HG02943 (cell line): Measurements from ENCODE around the gene EEPD1.

Experiments
- ATAC-seq: cut with Tn5 transposase; IDR thresholded peaks from one replicate; pipeline ENCODE4 v1.9.1; 2021; ENCODE audit warnings: mild to moderate bottlenecking, low read depth, moderate library complexity; ENCODE audit not compliant: unreplicated experiment

The EEPD1 gene

DNA sequence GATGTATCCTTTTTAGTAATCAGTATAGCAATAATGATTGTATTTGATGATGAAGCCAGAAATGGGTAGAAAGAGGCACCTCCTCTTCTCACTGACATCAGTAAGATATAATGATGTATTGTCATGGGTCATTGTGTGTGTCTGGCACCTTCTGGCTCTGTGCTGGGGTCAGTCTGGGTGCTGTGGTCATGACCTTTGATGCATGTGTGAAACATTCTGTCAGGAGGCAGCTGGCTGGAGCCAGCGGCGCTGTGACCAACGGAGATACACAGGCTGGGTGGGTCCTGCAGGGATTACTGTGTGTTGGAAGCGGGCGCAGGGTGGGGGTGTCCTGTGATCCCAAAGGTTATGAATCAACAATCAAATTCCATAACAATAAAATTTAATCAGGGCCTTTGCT is 35.2 kb downstream of the EEPD1 start:
- ATAC-seq: no peak

DNA sequence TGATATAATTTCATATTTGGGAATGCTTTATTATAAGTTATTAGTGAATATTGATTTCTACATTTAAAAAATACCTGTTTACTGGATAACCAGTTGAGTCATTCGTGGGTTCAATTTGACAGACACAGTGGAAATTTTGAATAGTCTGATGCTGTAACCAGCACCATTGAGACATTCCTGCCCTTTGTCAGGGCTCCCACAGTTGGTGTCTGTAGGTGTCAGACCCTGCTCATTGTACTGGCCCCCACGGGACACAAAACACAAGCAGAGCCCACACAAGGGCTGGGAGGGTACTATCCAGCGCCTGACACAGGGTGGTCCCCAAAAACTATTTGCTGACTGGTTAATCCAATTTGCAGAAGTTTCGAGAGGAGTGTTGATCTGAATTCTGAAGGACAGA is 35.9 kb downstream of the EEPD1 start:
- ATAC-seq: no peak

GRCh38 chr7:36190447-36191291 is 37.6 kb downstream of the EEPD1 start:
- ATAC-seq: no peak

DNA sequence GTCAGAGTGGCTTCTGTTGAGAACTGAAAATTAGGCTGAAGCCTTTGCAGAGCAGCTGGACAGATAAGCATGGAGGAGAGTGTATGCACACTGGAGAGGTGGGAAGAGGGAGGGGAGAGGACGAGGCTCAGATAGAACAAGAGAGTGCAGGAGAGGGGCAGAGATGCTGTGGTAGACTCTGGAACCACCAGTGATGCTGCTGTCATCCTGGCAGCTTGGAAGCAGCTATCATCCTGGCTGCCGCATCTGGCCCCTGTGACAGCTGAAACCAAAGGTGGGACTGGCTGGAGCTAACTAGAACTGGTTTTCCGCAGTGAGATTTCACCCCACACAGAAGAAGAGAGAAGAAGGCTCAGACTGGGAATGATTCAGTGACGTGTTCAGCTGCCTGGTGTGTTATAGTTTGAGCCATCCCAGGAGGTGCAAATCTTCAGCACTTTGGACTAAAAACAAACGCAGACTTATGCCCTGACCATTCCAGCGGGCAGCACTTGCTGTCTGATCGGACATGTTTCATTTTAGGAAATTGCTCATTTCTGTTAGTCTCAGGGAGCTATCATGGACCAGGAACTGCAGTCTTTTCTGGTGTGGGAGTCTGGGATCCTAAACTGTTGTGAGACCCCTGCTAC is 38.4 kb downstream of the EEPD1 start:
- ATAC-seq: no peak

DNA sequence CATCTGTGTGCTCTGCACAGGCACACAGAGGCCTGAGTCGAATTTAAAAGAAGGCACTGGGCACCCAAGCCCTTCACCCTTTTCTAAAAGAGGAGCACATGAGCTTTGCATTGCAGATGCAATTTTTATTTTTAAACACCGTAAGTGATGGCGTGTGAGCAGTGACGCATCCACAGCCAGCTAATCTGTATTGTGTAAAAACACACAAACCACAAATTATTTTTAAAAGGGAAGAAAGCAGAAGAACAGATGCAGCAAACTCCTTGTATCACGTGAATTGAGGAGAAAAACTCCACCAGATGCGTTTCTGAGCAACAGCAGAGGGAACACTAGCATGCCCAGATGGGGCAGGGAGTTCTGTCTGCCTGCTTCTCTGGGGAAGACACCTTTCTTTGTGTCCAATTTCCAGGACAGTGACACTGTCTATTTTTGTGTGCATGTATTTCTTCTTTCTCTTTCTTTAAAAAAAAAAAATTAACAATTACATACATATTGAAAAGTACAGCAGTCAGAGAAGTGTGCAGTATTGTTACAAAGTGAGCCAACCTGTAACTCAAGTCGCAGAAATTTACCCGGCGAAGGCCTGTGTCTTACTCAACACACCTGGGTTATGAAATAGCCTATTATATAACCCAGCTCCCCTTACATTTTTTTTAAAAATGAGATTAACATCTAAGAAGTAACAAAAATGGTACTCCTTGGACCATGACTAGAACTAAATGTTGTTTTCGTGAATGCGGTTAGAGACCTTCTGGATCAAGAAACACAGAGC is 39.2 kb downstream of the EEPD1 start:
- no peak for ATAC-seq

DNA sequence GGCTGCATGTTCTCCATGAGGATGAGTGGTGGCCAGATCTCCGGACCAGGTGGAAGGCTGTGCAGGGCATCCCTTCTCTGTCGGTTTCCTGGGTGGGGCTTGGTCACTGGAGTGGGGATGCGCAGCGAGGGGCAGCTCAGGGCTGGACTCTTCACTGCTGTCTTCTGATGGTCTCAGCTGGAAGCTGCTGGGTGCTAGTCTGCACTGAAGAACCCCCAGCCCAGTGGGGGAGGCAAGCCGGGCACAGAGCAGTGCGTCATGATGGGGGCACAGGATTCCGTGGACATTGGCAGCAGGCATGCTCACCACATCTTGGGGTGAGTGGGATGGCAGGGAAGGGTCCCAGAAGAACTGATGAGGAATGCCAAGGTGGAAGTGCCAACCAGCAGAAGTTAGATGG is 39.8 kb downstream of the EEPD1 start:
- ATAC-seq: no peak

GRCh38 chr7:36198854-36199266 is 45.8 kb downstream of the EEPD1 start:
- no peak for ATAC-seq

DNA sequence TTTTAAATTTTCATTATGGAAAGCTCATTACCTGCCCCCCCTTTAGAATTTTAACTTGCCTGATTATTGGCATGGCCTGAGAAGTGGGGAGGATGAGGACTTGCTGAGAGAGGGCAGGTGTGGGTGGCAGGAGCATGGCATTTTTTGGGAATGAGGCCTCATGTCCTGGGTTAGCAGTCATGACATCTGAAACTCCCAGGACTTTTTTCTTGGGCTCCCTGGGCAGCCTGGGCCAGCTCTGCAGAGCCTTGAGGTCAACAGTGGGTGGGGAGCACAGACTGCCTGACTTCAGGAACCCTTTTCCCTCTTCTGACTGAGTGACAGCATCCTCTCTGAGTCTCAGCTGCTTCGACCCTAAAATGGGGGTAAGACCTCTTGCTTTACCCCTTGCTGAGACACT is 46.3 kb downstream of the EEPD1 start:
- ATAC-seq: no peak

- no peak for ATAC-seq
Measured at GRCh38 chr7:36201122-36201723, 48.2 kb downstream of the EEPD1 start.

- no peak for ATAC-seq
Measured at GRCh38 chr7:36202398-36202797, 49.3 kb downstream of the EEPD1 start.

- ATAC-seq: no peak
Measured at GRCh38 chr7:36203071-36203790, 50.2 kb downstream of the EEPD1 start.

GRCh38 chr7:36204044-36204663 is 51.1 kb downstream of the EEPD1 start:
- no peak for ATAC-seq

DNA sequence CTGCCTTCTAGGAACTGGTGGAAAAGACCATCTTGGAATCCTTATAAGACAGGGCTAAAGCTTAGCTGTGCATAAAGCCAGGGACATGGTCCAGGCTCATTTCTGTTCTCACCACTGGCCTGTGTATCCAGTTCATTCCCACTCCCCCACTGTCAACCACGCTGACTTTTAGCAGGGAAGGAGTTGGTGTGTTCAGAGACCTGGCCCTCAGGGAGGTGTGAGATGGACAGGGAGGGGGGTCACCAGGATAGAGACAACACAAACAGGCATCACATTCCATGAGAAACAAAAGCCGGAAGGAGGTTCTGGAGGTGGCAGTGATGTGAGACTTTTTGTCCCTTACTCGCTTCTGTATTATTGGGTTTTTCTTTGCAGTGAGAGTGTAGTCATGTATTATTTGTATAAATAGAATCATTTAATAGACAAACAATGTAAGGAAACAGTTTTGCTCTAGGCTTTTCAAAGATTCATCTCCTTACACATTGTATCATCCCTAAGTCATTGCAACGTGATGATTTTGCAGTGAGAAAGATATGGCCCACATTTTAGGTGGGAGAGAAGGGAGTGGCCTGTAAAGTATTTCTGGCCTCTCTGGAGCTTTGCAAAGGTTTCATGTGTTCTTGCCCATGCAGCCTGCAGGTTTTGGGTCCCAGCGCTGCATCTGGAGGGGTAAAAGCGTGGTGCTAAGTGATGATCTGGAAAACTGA is 52.0 kb downstream of the EEPD1 start:
- no peak for ATAC-seq

- no peak for ATAC-seq
Measured at GRCh38 chr7:36205803-36206202, 52.7 kb downstream of the EEPD1 start.

- no peak for ATAC-seq
Measured at GRCh38 chr7:36207451-36208291, 54.6 kb downstream of the EEPD1 start.

GRCh38 chr7:36208426-36208825 is 55.4 kb downstream of the EEPD1 start:
- no peak for ATAC-seq

DNA sequence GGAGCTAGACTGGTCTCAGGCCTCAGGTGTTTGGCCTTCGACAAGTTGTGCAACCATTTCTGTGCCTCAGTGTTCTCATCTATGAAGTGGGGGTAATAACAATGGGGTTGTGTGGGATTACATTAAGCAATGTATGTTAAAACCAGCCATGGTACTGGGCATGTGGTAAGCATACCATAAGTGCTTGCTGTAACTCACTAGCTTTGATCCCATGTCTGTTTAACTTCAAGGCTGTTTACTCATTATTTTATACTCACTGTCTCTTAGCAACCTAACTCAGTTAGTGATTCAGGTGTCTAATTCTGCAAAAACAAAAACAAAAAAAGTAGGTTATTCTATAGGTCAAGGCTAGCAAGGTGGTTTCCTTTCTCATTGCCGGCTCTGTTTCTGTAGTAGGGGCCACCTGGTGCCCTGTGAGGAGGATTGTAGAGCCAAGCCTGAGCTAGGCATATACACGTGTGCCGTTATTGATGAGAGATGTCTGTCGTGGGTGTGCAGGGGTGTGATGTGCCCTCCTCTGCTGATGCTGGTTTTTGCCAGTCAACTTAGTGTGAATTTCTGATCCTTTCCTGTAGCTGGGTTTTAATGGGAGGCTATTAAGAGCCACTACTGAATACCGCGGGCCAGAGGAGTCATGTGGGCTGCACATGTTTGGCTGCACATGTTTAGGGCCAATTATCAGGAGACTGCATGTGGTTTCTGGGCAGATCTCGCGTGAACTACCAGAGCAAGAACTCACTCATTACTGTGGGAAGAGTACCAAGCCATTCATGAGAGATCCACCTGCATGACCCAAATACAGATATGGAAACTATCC is 56.2 kb downstream of the EEPD1 start:
- ATAC-seq: no peak

- no peak for ATAC-seq
Measured at GRCh38 chr7:36209814-36210183, 56.7 kb downstream of the EEPD1 start.
